DMS79 (cell line): Measurements from ENCODE around the gene MYO9B.

Source experiments
- DNase-seq: peaks from one replicate; lab custom pipeline; 2025; lab: John Stamatoyannopoulos, UW

Gene MYO9B

GRCh38 chr19:17216058-17216670 is 140.6 kb downstream of the MYO9B start:
- DNase-seq, result no peak

- DNase-seq, result no peak
Measured at GRCh38 chr19:17219286-17219685, 143.7 kb downstream of the MYO9B start.

- no peak for DNase-seq
Measured at GRCh38 chr19:17220207-17220758, 144.7 kb downstream of the MYO9B start.

GRCh38 chr19:17225053-17225452 is 149.5 kb downstream of the MYO9B start:
- no peak for DNase-seq

GRCh38 chr19:17226002-17226933 is 150.7 kb downstream of the MYO9B start, which contains the start of gene OCEL1:
Gene OCEL1 (plus strand): TSS chr19:17226226. CDS start chr19:17226248, 22 bp downstream.
- peak; percentile 94 for DNase-seq

- DNase-seq, result no peak
Measured at GRCh38 chr19:17227798-17228367, 152.3 kb downstream of the MYO9B start.

- no peak for DNase-seq
Measured at GRCh38 chr19:17229890-17230289, 154.3 kb downstream of the MYO9B start.

GRCh38 chr19:17232258-17232657 is 156.7 kb downstream of the MYO9B start:
- DNase-seq, result no peak

- DNase-seq, result peak; percentile 33
Measured at GRCh38 chr19:17234911-17235299, 159.3 kb downstream of the MYO9B start.

GRCh38 chr19:17235300-17235970 is 159.9 kb downstream of the MYO9B start:
- DNase-seq, result peak; percentile 33

- DNase-seq, result peak; percentile 5
Measured at GRCh38 chr19:17235971-17236777, 160.6 kb downstream of the MYO9B start.

- DNase-seq, result no peak
Measured at GRCh38 chr19:17236811-17237543, 161.4 kb downstream of the MYO9B start.

GRCh38 chr19:17237747-17238706 is 162.4 kb downstream of the MYO9B start:
- no peak for DNase-seq

GRCh38 chr19:17240062-17240752 is 164.6 kb downstream of the MYO9B start:
- DNase-seq, result no peak

GRCh38 chr19:17240826-17241399 is 165.3 kb downstream of the MYO9B start:
- no peak for DNase-seq

GRCh38 chr19:17242431-17243208 is 167.0 kb downstream of the MYO9B start:
- DNase-seq, result no peak

- no peak for DNase-seq
Measured at GRCh38 chr19:17243211-17243829, 167.7 kb downstream of the MYO9B start.
